HEK293 (cell line): Measurements from ENCODE around the gene CDK17.

Source experiments
- PRDM10 ChIP-seq: fragments of 450-650 bp; formaldehyde crosslinking; IDR thresholded peaks from 2 replicates; pipeline ENCODE4 v1.5.1; 2016; ENCODE audit warnings: missing biosample characterization, missing genetic modification characterization
- ZBTB7A ChIP-seq: fragments of 450-650 bp; formaldehyde crosslinking; IDR thresholded peaks from 2 replicates; pipeline ENCODE4 v1.5.1; 2016; ENCODE audit warnings: low read depth, missing biosample characterization, missing genetic modification characterization
- ZNF513 ChIP-seq: fragments of 450-650 bp; IDR thresholded peaks from 2 replicates; pipeline ENCODE4 v1.5.1; 2018; ENCODE audit warnings: missing biosample characterization, missing genetic modification characterization

GRCh38 chr12:96360550-96360949 is 39.7 kb downstream of the CDK17 start:
- no peak for TF ChIP-seq PRDM10 (tag by site-specific recombination)
- TF ChIP-seq ZNF513 (tag by site-specific recombination) = no peak
- no peak for TF ChIP-seq ZBTB7A
